Subcutaneous abdominal adipose tissue (tissue), 5 donors: Measurements from ENCODE around the gene TLCD2.

Experiments
- H3K27ac ChIP-seq: one replicate; pipeline ENCODE4 v1.7.0; 2013; ENCODE audit warnings: low read depth, mild to moderate bottlenecking, inconsistent platforms, low read length, moderate library complexity
- H3K27me3 ChIP-seq, 5 donors: one replicate each; pipeline ENCODE4 v1.7.0; 2013; ENCODE audit warnings: low read length in 5 of 5, inconsistent platforms in 1 of 5; ENCODE audit not compliant: control insufficient read depth in 5 of 5, insufficient read depth in 4 of 5
- H3K36me3 ChIP-seq, 5 donors: one replicate each; pipeline ENCODE4 v1.7.0; 2013; ENCODE audit warnings: low read length in 5 of 5; ENCODE audit not compliant: control insufficient read depth in 5 of 5, insufficient read depth in 5 of 5
- H3K4me1 ChIP-seq, 5 donors: one replicate each; pipeline ENCODE4 v1.7.0; 2013; ENCODE audit warnings: low read length in 5 of 5, mild to moderate bottlenecking in 3 of 5, moderate library complexity in 1 of 5; ENCODE audit not compliant: control insufficient read depth in 5 of 5, insufficient read depth in 5 of 5
- H3K4me3 ChIP-seq, 5 donors: one replicate each; pipeline ENCODE4 v1.7.0; 2013; ENCODE audit warnings: low read length in 5 of 5, low read depth in 1 of 5
- H3K9ac ChIP-seq, 5 donors: one replicate each; pipeline ENCODE4 v1.7.0; 2013; ENCODE audit warnings: low read length in 5 of 5, mild to moderate bottlenecking in 4 of 5, moderate library complexity in 3 of 5
- H3K9me3 ChIP-seq, 5 donors: one replicate each; pipeline ENCODE4 v1.7.0; 2013; ENCODE audit warnings: low read length in 5 of 5; ENCODE audit not compliant: control insufficient read depth in 5 of 5
- donor health status: healthy.
- donor health status: healthy.
- donor health status: healthy.
- donor health status: healthy.
- donor health status: healthy.

The TLCD2 gene

DNA sequence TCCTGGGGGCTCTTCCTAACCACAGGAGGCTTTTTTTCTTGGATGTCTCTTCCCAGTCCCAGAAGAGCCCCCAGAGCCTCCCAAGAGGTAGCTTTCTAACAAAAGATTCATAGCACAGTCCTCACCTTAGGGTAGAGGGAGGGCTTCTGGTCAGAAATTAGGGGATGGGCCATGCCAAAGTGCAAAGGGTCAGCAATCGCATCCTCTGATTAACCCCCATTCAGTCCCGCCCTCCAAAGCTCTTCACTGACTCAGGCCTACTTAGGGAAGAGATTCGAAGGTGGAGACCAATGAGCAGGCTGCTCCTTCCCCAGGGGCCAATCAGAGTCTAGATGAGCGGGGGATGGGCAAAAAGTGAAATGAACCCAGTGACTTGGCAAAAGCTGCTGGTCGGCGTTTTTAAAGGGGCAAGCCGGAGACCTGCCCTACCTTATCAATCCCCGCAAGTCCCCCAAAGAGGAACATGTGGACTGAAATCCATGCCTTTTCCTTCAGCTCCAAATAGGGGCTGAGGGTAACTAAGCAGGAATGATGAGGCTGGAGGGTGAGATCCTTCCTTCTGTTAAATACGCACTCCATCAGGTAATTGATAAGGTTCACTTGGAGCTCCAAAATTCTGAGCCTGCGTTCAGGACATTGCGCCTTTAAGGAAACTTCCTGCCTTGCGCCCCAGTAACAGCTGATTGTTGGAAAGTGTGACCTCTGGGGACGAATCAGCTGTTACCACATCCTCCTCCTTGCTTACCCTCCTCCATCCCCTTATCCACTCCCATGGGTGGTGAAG, 6.9 kb upstream of the TLCD2 start:
- Histone ChIP-seq H3K36me3 (peaks cover 2 to 23% (median 21%) of the 10 kb centered on the region in 5 donors), H3K9ac (peak overlapping the region; percentile 63 to 97 (median 94)), H3K9me3 (no peaks in the 10 kb centered on the region), H3K27ac (peak overlapping the region; percentile 100), H3K4me1 (peaks cover 28 to 64% (median 58%) of the 10 kb centered on the region in 5 donors), H3K4me3 (peak overlapping the region; percentile 72 to 84 (median 76)), H3K27me3 (no peaks in the 10 kb centered on the region)

DNA sequence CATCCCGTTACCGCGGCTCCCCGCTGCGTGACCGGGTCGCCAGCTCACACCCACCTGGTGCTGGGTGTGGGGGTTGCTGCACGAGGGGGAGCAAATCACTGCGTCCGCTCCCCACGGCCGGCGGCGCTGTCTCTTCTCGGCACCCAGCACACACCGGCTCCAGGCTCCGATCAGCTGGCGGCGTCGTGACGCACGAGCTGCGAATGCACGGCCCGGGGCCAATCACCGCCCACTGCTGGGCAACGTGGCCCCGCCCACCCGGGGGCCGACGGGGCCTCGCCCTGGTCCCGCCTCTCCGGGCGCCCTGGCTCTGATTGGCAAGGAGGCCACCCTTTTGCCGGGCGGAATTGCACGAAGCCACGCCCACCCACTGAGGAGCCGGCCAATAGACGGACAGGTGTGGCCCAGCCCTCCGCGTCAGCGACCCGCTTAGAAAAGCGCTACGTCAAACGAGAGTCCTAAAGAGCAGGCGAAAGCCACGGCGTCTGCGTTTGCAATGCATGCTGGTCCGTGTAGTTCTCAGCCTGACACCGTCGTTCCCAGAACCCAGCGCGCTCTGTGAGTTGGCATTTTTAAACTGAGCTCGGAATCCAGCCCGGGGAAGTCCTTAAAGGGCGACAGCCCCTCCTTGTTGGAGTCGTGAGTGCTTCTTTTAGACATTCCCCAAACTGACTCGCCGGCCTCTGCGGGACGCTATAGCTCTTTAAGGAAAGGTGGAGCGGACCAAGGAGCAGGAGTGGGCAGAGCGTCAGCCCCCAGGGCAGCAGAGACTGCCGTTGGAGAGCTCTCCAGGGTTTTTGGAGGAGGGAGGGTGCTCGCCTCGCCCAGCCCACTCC, 6.1 kb upstream of the TLCD2 start:
- Histone ChIP-seq H3K4me3 (peak overlapping the region; percentile 76 to 88 (median 80)), H3K36me3 (peaks cover 5 to 32% (median 25%) of the 10 kb centered on the region in 5 donors), H3K4me1 (peaks cover 28 to 69% (median 61%) of the 10 kb centered on the region in 5 donors)

DNA sequence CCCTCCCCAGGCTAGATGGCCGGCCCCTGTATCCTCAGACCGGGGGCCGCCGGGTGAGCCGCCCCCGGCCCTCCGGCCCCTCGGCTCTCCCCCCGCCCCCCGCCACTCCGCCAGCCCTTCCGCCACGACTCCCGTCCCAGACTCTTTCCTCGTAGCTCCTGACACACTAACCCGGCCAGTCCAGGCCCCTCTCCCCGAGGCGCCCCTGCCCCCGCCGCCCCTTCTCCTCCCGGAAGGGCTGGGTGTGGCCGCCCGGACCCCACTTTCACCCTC, 5.6 kb upstream of the TLCD2 start:
- Histone ChIP-seq H3K27ac (peak overlapping the region; percentile 99), H3K27me3 (no peaks in the 10 kb centered on the region), H3K4me3 (peak overlapping the region in 4 of 5 donors; percentile 77 to 90 (median 84)), H3K9ac (peak overlapping the region in 4 of 5 donors; percentile 74 to 89 (median 84)), H3K4me1 (peaks cover 28 to 71% (median 64%) of the 10 kb centered on the region in 5 donors), H3K36me3 (peaks cover 5 to 36% (median 25%) of the 10 kb centered on the region in 5 donors), H3K9me3 (no peaks in the 10 kb centered on the region)

More for the DNA sequence above, 6.1 kb upstream of the TLCD2 start:
- Histone ChIP-seq H3K27ac (peak overlapping the region; percentile 100), H3K9me3 (no peaks in the 10 kb centered on the region), H3K27me3 (no peaks in the 10 kb centered on the region), H3K9ac (peak overlapping the region; percentile 63 to 97 (median 94))

DNA sequence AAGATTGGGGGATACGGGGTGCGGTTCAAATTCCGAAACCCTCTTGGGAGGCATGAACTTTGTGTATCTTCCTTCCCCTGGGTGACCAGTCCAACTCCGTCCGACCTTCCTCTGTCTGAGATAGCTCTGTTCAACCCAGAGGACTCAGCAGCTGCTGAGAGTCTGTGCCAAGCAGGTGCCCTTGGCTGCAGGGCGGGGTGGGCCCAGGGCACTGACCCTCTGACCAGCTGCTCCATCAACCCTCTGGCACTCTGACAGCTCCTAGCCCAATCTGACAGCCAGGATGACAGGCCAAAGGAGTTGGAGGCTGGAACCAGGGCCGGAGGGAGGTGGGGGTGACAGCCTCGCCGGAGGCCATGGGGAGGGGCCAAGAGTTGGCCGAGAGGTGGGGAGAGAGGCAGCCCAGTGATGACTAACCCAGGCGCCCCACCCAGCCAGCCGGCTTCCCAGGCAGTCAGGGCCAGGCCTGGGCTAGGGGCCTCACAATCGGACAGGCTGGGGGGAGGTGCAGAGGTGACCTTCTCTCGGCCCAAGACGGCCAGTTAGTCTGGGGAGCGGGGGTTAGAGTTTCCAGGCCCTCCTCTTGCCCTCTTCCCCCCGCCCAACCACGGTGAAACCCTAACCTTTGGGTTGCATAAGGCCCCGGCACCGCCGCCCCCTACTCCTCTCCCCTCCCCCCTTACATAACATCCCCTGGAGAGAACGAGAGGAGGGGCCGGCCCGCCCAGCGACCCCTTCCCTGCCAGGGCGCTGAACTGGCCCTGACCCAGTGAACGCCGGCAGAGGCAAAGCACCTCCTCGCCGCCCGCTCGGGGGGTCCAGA, 5.0 kb upstream of the TLCD2 start:
- peaks cover 28 to 71% (median 67%) of the 10 kb centered on the region in 5 donors for H3K4me1 ChIP-seq
- H3K27me3 ChIP-seq: no peaks in the 10 kb centered on the region
- H3K9me3 ChIP-seq: no peaks in the 10 kb centered on the region
- H3K27ac ChIP-seq: peak overlapping the region; percentile 99
- peak overlapping the region; percentile 77 to 90 (median 83) for H3K4me3 ChIP-seq
- H3K9ac ChIP-seq: peak overlapping the region; percentile 74 to 89 (median 82)
- H3K36me3 ChIP-seq: peaks cover 5 to 36% (median 25%) of the 10 kb centered on the region in 5 donors

DNA sequence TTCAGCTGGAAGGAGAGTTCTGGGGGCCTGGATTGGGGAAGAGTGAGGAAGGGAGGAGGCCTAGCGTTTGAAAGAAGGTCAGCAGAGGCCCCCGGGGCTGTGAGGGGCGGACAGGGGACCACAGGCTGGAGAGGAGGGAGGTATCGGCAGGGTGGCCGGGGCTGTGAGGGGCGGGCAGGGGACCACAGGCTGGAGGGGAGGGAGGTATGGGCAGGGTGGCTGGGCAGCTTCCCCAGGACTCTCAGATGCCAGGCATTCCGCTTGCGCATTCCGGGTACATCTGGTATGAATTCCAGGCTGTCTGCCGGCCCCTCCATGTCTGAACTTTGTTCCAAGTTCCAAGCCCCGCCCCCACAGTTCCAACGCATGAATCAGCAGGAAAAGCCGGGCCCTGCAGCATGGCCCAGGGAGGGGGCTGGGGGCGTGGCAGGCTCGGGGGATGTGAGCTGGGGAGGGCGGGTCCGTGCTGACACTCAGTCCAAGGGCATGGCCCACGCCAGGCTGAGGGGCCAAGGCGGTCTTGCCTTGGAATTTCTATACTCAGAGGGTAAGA, 4.3 kb upstream of the TLCD2 start:
- peak overlapping the region; percentile 74 to 89 (median 87) for H3K9ac ChIP-seq
- H3K9me3 ChIP-seq: no peaks in the 10 kb centered on the region
- no peaks in the 10 kb centered on the region for H3K27me3 ChIP-seq
- peaks cover 5 to 36% (median 25%) of the 10 kb centered on the region in 5 donors for H3K36me3 ChIP-seq
- H3K4me3 ChIP-seq: peak overlapping the region; percentile 77 to 90 (median 83)
- H3K27ac ChIP-seq: peak overlapping the region; percentile 99
- H3K4me1 ChIP-seq: peaks cover 28 to 72% (median 67%) of the 10 kb centered on the region in 5 donors

DNA sequence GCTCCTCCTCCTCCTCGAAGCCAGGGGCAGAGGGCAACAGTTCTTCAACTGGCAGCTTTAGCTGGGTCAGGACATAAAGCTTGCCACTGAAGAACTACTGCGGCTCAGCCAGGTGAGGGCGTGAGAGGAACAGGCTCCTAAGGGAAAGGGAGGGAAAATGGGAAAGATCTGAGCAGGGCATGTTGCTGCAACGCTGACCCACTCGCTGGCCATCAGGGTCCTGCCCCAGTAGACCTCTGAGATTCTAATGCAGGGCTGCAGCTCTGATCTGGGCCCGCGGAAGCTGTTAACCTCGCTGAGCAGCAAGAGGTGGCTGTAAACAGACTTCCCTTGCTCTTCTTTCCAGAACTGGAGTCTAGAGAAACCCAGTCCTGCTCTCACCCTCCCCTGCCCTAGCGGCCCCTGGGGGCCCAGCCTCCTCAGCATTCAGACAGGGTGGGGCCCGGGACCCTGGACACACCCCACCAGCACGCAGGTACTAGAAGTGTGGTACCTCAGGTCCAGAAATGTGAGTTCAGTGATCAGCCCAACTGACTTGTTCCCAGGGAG, 3.8 kb upstream of the TLCD2 start:
- H3K9ac ChIP-seq: peak overlapping the region; percentile 45 to 87 (median 82)
- peaks cover 5 to 36% (median 25%) of the 10 kb centered on the region in 5 donors for H3K36me3 ChIP-seq
- peak overlapping the region; percentile 99 for H3K27ac ChIP-seq
- H3K4me1 ChIP-seq: peaks cover 28 to 75% (median 70%) of the 10 kb centered on the region in 5 donors
- H3K27me3 ChIP-seq: no peaks in the 10 kb centered on the region
- H3K4me3 ChIP-seq: peak overlapping the region; percentile 50 to 88 (median 77)
- H3K9me3 ChIP-seq: no peaks in the 10 kb centered on the region

DNA sequence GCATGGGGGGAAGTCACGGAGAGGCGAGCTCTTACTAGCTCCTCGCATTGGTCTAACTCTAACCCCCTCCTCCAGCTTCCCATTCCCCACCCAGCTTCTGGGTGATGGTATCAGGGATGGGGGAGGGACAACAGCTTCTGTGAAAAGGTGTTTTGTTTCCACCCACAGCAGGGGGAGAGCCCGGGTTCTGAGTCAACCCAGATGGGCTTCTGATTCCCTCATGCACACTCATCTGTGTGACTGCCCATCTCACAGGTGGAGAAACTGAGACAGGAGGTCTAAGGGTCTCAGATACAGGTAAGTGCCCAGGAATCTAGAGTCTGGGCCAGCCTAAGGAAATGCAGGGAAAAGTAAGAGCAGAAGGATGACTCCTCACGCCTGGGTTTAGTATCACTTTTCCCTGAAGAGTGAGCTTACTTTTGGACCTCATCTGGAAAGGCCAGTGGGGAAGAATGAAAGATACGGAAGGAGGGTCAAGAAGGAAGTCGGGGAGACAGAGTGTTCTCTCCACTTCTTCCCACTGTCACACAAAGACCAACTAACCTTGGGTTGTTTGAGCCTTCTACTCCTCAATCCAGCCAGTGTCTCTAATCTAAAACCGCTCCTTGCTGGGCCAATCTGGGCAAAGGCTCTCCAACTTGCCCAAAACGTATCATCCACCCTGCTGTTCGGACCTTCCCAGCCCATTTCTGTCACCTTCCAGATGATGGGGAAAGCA, 3.1 kb upstream of the TLCD2 start:
- no peaks in the 10 kb centered on the region for H3K27me3 ChIP-seq
- H3K4me1 ChIP-seq: peaks cover 25 to 68% (median 66%) of the 10 kb centered on the region in 5 donors
- peak overlapping the region in 4 of 5 donors; percentile 45 to 84 (median 79) for H3K9ac ChIP-seq
- H3K4me3 ChIP-seq: peak overlapping the region; percentile 50 to 88 (median 77)
- H3K36me3 ChIP-seq: peaks cover 5 to 36% (median 25%) of the 10 kb centered on the region in 5 donors
- peak overlapping the region; percentile 99 for H3K27ac ChIP-seq
- no peaks in the 10 kb centered on the region for H3K9me3 ChIP-seq

DNA sequence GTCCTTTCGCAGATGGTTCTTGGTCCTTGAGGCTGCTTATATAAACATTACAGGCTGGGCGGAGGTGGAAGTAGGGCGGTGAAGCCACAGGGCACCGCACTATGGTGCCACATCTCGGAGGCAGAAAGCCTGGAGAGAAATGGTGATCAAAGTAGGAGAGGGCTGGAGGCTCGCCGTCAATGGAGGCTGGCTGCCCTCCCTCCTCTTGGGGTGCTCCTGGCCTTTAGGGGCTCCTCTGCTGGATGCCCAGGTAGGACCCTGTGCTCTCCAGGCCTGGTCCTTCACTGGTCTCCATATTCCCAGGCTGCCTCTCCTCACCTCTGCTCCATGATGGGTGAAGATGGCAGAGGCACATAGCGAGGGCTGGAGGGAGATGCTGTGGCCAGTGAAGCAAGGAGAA, 2.1 kb upstream of the TLCD2 start:
- Histone ChIP-seq H3K4me1 (peaks cover 19 to 58% (median 55%) of the 10 kb centered on the region in 5 donors), H3K36me3 (peaks cover 5 to 45% (median 31%) of the 10 kb centered on the region in 5 donors), H3K4me3 (peak overlapping the region in 3 of 5 donors; percentile 10 to 70 (median 50)), H3K9me3 (no peaks in the 10 kb centered on the region), H3K9ac (no peak overlapping the region), H3K27ac (no peak overlapping the region), H3K27me3 (no peaks in the 10 kb centered on the region)
